HepG2 (cell line): ENCODE measurements around the gene LDLRAD4. TPM values are rescaled to one million over a fixed set of nuclear protein-coding genes. Genes with fewer than 3 reads are reported as not detected.

Experiments
- ATAC-seq: fragments of 200-7000 bp; cut with Tn5 transposase; 3 replicates; pipeline ENCODE4 v1.9.1; 2020; ENCODE audit warnings: mild to moderate bottlenecking, moderate library complexity
- BruUV-seq: library from RNA; stranded (reverse); fragments of 400-500 nt; replicated peaks from 2 replicates; lab custom pipeline; 2021; lab: Mats Ljungman, UMichigan
- CTCF ChIA-PET: fragments of 300-600 bp; formaldehyde crosslinking; extraction: SDS; loops from one replicate; lab custom pipeline; 2021; ENCODE audit warnings: low total read pairs, inconsistent platforms, low intra/inter-chr PET ratio; lab: Yijun Ruan, JAX
- POLR2A ChIA-PET: fragments of 350-600 bp; sonication (Branson Sonifier 250); formaldehyde crosslinking; loops from one replicate; lab custom pipeline; 2020; ENCODE audit warnings: antibody characterized with exemption, inconsistent platforms; lab: Yijun Ruan, JAX
- DNase-seq: peaks from one replicate; pipeline ENCODE4 v3.0.0-alpha.2; 2015; ENCODE audit warnings: low spot score
- FAIRE-seq: peaks from 3 replicates; lab custom pipeline; 2011; peaks lifted over from hg19 to GRCh38; lab: Jason Lieb, UNC
- H2AFZ ChIP-seq: one replicate; pipeline ENCODE4 v1.6.1; 2011; ENCODE audit warnings: low read length, inconsistent platforms
- H3K27ac ChIP-seq: fragments of 300-600 bp; 3 replicates; pipeline ENCODE4 v1.8.0; 2011; ENCODE audit warnings: mixed run types, mild to moderate bottlenecking, mixed read lengths, low read length, inconsistent platforms; ENCODE audit not compliant: insufficient read depth; ENCODE audit errors: extremely low read length
- H3K27me3 ChIP-seq, 2 experiments: fragments of 200-600 bp in 1 of 2; 2 replicates in 1 of 2; 3 replicates in 1 of 2; pipeline versions ENCODE4 v1.6.0 to v1.8.0; 2011; ENCODE audit warnings: low read length in 2 of 2, mild to moderate bottlenecking in 2 of 2, moderate library complexity in 2 of 2, inconsistent platforms in 1 of 2; ENCODE audit not compliant: insufficient read depth in 2 of 2, control insufficient read depth in 1 of 2
- H3K36me3 ChIP-seq, 2 experiments: fragments of 200-600 bp in 1 of 2; replicated peaks in 1 of 2; 2 replicates in 1 of 2; 3 replicates in 1 of 2; pipeline versions ENCODE4 v1.5.1 to v1.8.0; 2011; ENCODE audit warnings: low read length in 2 of 2, inconsistent platforms in 1 of 2; ENCODE audit not compliant: insufficient read depth in 2 of 2, control insufficient read depth in 1 of 2
- H3K4me1 ChIP-seq: 2 replicates; pipeline ENCODE4 v1.5.1; 2012; ENCODE audit warnings: low read length, inconsistent platforms; ENCODE audit not compliant: insufficient read depth
- H3K4me2 ChIP-seq: 2 replicates; pipeline ENCODE4 v1.6.0; 2011; ENCODE audit warnings: low read depth, low read length, inconsistent platforms
- H3K4me3 ChIP-seq, 3 experiments: fragments of 200-600 bp in 1 of 3; sonication (generic), shearing (Covaris generic) in 1 of 3; replicated peaks in 1 of 3; 2 replicates each; pipeline ENCODE4 v1.5.1; 2011 to 2016; ENCODE audit warnings: low read length in 3 of 3, inconsistent platforms in 2 of 3, low read depth in 2 of 3, mild to moderate bottlenecking in 2 of 3, control low read depth in 1 of 3, mixed read lengths in 1 of 3; ENCODE audit not compliant: insufficient read depth in 1 of 3
- H3K79me2 ChIP-seq: one replicate; pipeline ENCODE4 v1.6.1; 2011; ENCODE audit warnings: low read length, inconsistent platforms; ENCODE audit not compliant: insufficient read depth
- H3K9ac ChIP-seq: 2 replicates; pipeline ENCODE4 v1.6.0; 2011; ENCODE audit warnings: mild to moderate bottlenecking, low read depth, low read length, inconsistent platforms; ENCODE audit not compliant: insufficient read depth
- H3K9me3 ChIP-seq: 2 replicates; pipeline ENCODE4 v1.5.1; 2012; ENCODE audit warnings: mild to moderate bottlenecking, low read length
- H4K20me1 ChIP-seq: 2 replicates; pipeline ENCODE4 v1.6.0; 2011; ENCODE audit warnings: inconsistent platforms, mild to moderate bottlenecking, low read length, moderate library complexity; ENCODE audit not compliant: insufficient read depth
- ARID2 ChIP-seq: sonication (generic); formaldehyde crosslinking; IDR thresholded peaks from 2 replicates; pipeline ENCODE4 v1.8.1; 2022; ENCODE audit warnings: mild to moderate bottlenecking, missing genetic modification reagents, borderline replicate concordance
- ATRX ChIP-seq: sonication (generic); formaldehyde crosslinking; IDR thresholded peaks from 2 replicates; pipeline ENCODE4 v1.4.0; 2020; ENCODE audit warnings: missing genetic modification reagents, borderline replicate concordance
- NR2F2 ChIP-seq: IDR thresholded peaks from 2 replicates; pipeline ENCODE4 v1.6.1; 2012; ENCODE audit warnings: low read depth, inconsistent platforms, borderline replicate concordance
- ZNF282 ChIP-seq: fragments of 450-650 bp; IDR thresholded peaks from 2 replicates; pipeline ENCODE4 v1.6.1; 2018; ENCODE audit not compliant: partially characterized antibody
- ZNF547 ChIP-seq: sonication (generic); formaldehyde crosslinking; IDR thresholded peaks from 2 replicates; pipeline ENCODE4 v1.5.1; 2020; ENCODE audit warnings: mild to moderate bottlenecking, missing genetic modification reagents
- WGBS: methylation state at CpG from one replicate; pipeline ENCODE4 v1.1.6; 2017; ENCODE audit warnings: low lambda C conversion rate; 5-methylcytosine and 5-hydroxymethylcytosine counted together
- in situ Hi-C: cut with HindIII; loops from 2 replicates; pipeline ENCODE4 v1.10.0; 2017; ENCODE audit warnings: low pct_unique_long_range_greater_than_20kb; ENCODE audit not compliant: extremely low pct_ligation_motif_present
- intact Hi-C: fragments of 100-400 bp; cut with micrococcal nuclease; formaldehyde crosslinking; loops from one replicate; pipeline ENCODE4 v1.10.0; 2022; ENCODE audit not compliant: unreplicated experiment
- polyA plus RNA-seq, 8 experiments: library from polyadenylated mRNA; depleted of rRNA in 3 of 8; stranded (reverse) in 7 of 8; unstranded in 1 of 8; fragments of >200 nt; fragmentation: Illumina TruSeq in 4 of 8; extraction: Trizol in 4 of 8; gene quantifications; 2 replicates each; pipeline versions ENCODE4 v1.2.1 to v1.2.3, GENCODE V29; 2011 to 2016; ENCODE audit warnings: low read depth in 4 of 8, missing spikeins in 1 of 8, mixed read lengths in 1 of 8; ENCODE audit not compliant: insufficient read depth in 1 of 8
- total RNA-seq, 5 experiments: library from RNA; depleted of rRNA; stranded (reverse); fragments of >200 nt; fragmentation: Illumina TruSeq; extraction: Trizol; gene quantifications; 2 replicates each; pipeline ENCODE4 v1.2.3, GENCODE V29; 2016; ENCODE audit warnings: low read depth in 1 of 5
- TF ChIP-seq, protein P1 (sequence below): IDR thresholded peaks from 2 replicates; pipeline ENCODE4 v1.6.1; 2016; ENCODE audit warnings: low read depth, control low read depth
- TF ChIP-seq, protein P2 (sequence below): sonication (generic); formaldehyde crosslinking; IDR thresholded peaks from 2 replicates; pipeline ENCODE4 v1.8.0; 2023; ENCODE audit warnings: mild to moderate bottlenecking, missing genetic modification reagents
- TF ChIP-seq, protein P3 (sequence below): sonication (generic); formaldehyde crosslinking; IDR thresholded peaks from 2 replicates; pipeline ENCODE4 v1.5.1; 2020; ENCODE audit warnings: mild to moderate bottlenecking, missing genetic modification reagents, moderate library complexity
- TF ChIP-seq, protein P4 (sequence below): sonication (generic); formaldehyde crosslinking; IDR thresholded peaks from 2 replicates; pipeline ENCODE4 v1.4.0; 2020; ENCODE audit warnings: missing genetic modification reagents
- TF ChIP-seq, protein P5 (sequence below): sonication (generic); formaldehyde crosslinking; IDR thresholded peaks from 2 replicates; pipeline ENCODE4 v1.4.0; 2020; ENCODE audit warnings: missing genetic modification reagents

The LDLRAD4 gene
- total and polyA plus RNA-seq, 2 of the 13 experiments (the other 11 are each of a cell fraction or from before 2014, with no cell fraction given) = 13.6 to 20.9 TPM

DNA sequence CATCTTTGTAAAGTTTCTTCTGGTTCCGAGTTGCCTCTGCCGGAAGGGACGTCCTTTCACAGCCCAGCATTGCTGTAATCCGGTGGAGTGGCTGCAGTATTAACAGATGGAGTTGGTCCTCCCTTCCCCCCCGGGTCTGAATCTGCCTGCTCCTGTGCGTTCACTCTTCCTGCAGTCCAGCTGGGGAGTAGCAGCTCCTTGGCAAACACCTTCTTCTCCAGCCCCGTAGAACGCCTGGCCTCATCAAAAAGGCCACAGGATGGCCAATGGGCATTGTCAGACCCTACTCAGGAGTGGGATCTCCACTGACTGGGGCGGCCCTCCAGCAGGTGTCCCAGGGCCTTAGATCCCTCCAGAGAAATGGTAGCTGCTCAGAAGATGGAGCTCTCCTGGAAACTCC is 273.8 kb downstream of the LDLRAD4 start (continued):
- TF ChIP-seq, protein P1, sequence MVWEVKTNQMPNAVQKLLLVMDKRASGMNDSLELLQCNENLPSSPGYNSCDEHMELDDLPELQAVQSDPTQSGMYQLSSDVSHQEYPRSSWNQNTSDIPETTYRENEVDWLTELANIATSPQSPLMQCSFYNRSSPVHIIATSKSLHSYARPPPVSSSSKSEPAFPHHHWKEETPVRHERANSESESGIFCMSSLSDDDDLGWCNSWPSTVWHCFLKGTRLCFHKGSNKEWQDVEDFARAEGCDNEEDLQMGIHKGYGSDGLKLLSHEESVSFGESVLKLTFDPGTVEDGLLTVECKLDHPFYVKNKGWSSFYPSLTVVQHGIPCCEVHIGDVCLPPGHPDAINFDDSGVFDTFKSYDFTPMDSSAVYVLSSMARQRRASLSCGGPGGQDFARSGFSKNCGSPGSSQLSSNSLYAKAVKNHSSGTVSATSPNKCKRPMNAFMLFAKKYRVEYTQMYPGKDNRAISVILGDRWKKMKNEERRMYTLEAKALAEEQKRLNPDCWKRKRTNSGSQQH (CRISPR knock-in tag) = no peak
- no peak for TF ChIP-seq ZNF547 (CRISPR knock-in tag)
- TF ChIP-seq, protein P2, sequence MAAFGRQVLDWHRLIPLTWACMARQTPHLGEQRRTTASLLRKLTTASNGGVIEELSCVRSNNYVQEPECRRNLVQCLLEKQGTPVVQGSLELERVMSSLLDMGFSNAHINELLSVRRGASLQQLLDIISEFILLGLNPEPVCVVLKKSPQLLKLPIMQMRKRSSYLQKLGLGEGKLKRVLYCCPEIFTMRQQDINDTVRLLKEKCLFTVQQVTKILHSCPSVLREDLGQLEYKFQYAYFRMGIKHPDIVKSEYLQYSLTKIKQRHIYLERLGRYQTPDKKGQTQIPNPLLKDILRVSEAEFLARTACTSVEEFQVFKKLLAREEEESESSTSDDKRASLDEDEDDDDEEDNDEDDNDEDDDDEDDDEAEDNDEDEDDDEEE (CRISPR knock-in tag) = no peak
- TF ChIP-seq, protein P3, sequence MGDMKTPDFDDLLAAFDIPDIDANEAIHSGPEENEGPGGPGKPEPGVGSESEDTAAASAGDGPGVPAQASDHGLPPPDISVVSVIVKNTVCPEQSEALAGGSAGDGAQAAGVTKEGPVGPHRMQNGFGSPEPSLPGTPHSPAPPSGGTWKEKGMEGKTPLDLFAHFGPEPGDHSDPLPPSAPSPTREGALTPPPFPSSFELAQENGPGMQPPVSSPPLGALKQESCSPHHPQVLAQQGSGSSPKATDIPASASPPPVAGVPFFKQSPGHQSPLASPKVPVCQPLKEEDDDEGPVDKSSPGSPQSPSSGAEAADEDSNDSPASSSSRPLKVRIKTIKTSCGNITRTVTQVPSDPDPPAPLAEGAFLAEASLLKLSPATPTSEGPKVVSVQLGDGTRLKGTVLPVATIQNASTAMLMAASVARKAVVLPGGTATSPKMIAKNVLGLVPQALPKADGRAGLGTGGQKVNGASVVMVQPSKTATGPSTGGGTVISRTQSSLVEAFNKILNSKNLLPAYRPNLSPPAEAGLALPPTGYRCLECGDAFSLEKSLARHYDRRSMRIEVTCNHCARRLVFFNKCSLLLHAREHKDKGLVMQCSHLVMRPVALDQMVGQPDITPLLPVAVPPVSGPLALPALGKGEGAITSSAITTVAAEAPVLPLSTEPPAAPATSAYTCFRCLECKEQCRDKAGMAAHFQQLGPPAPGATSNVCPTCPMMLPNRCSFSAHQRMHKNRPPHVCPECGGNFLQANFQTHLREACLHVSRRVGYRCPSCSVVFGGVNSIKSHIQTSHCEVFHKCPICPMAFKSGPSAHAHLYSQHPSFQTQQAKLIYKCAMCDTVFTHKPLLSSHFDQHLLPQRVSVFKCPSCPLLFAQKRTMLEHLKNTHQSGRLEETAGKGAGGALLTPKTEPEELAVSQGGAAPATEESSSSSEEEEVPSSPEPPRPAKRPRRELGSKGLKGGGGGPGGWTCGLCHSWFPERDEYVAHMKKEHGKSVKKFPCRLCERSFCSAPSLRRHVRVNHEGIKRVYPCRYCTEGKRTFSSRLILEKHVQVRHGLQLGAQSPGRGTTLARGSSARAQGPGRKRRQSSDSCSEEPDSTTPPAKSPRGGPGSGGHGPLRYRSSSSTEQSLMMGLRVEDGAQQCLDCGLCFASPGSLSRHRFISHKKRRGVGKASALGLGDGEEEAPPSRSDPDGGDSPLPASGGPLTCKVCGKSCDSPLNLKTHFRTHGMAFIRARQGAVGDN (CRISPR knock-in tag) = no peak
- TF ChIP-seq, all 625 proteins: peak for 0

DNA sequence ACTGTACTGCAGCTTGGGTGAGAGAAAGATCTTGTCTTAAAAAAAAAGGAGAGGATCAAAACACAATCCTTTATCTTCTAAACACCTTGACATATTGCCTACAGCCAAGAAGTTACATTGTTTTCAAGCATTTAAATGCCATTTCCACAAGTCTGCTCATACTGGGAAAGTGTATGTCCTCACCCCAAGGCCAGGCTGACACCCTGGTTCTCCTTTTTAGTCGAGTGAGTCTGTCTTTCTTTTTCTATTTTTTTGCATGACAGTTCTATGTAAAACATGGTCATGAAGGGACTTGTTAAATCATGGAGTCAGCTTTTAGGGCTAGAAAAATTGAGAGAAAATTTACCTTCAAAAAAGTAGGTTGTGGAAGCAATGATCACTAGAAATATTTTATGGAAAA is 274.5 kb downstream of the LDLRAD4 start:
- intact Hi-C loops = no loop called here
- ATAC-seq = no peak
- POLR2A ChIA-PET = no interaction called here
- Histone ChIP-seq H3K27ac (no peak overlapping the region), H4K20me1 (no peaks in the 10 kb centered on the region), H3K36me3 (peaks cover 0 to 9% of the 10 kb centered on the region in 2 experiments; a peak in 2 of 5 replicates), H3K4me3 (no peak overlapping the region), H3K4me1 (peaks cover 6% of the 10 kb centered on the region; the same call in 1 of the 2 replicates), H3K27me3 (no peaks in the 10 kb centered on the region), H3K79me2 (no peaks in the 10 kb centered on the region), H3K9me3 (no peaks in the 10 kb centered on the region), H2AFZ (no peak overlapping the region), H3K4me2 (no peak overlapping the region), H3K9ac (no peak overlapping the region)
- WGBS = 81% methylated on average over 1 of the region's 1 CpG
- in situ Hi-C loops = no loop called here
- CTCF ChIA-PET = no interaction called here
- no TSS peak for BruUV-seq
- no peak for FAIRE-seq
- DNase-seq = no peak
- no peak for TF ChIP-seq ZNF282
- no peak for TF ChIP-seq ARID2 (CRISPR knock-in tag)
- TF ChIP-seq, protein P4, sequence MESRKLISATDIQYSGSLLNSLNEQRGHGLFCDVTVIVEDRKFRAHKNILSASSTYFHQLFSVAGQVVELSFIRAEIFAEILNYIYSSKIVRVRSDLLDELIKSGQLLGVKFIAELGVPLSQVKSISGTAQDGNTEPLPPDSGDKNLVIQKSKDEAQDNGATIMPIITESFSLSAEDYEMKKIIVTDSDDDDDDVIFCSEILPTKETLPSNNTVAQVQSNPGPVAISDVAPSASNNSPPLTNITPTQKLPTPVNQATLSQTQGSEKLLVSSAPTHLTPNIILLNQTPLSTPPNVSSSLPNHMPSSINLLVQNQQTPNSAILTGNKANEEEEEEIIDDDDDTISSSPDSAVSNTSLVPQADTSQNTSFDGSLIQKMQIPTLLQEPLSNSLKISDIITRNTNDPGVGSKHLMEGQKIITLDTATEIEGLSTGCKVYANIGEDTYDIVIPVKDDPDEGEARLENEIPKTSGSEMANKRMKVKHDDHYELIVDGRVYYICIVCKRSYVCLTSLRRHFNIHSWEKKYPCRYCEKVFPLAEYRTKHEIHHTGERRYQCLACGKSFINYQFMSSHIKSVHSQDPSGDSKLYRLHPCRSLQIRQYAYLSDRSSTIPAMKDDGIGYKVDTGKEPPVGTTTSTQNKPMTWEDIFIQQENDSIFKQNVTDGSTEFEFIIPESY (CRISPR knock-in tag) = no peak
- no peak for TF ChIP-seq NR2F2
- no peak for TF ChIP-seq ATRX (CRISPR knock-in tag)
- TF ChIP-seq, protein P5, sequence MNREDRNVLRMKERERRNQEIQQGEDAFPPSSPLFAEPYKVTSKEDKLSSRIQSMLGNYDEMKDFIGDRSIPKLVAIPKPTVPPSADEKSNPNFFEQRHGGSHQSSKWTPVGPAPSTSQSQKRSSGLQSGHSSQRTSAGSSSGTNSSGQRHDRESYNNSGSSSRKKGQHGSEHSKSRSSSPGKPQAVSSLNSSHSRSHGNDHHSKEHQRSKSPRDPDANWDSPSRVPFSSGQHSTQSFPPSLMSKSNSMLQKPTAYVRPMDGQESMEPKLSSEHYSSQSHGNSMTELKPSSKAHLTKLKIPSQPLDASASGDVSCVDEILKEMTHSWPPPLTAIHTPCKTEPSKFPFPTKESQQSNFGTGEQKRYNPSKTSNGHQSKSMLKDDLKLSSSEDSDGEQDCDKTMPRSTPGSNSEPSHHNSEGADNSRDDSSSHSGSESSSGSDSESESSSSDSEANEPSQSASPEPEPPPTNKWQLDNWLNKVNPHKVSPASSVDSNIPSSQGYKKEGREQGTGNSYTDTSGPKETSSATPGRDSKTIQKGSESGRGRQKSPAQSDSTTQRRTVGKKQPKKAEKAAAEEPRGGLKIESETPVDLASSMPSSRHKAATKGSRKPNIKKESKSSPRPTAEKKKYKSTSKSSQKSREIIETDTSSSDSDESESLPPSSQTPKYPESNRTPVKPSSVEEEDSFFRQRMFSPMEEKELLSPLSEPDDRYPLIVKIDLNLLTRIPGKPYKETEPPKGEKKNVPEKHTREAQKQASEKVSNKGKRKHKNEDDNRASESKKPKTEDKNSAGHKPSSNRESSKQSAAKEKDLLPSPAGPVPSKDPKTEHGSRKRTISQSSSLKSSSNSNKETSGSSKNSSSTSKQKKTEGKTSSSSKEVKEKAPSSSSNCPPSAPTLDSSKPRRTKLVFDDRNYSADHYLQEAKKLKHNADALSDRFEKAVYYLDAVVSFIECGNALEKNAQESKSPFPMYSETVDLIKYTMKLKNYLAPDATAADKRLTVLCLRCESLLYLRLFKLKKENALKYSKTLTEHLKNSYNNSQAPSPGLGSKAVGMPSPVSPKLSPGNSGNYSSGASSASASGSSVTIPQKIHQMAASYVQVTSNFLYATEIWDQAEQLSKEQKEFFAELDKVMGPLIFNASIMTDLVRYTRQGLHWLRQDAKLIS (CRISPR knock-in tag) = no peak
